NB4 (cell line): ENCODE measurements around the gene GYS1.
"Not testable (repeated sequence)": the region's sequence is repeated elsewhere in the genome, so short reads cannot be mapped to it uniquely, and the experiment has no call there.

ENCODE experiments used
- CTCF ChIP-seq: IDR thresholded peaks from one replicate; pipeline ENCODE4 v1.5.1; 2012; ENCODE audit warnings: low read depth, low read length
- MAX ChIP-seq: IDR thresholded peaks from 2 replicates; pipeline ENCODE4 v1.6.1; 2011; ENCODE audit warnings: low read depth, low read length
- MYC ChIP-seq: IDR thresholded peaks from 2 replicates; pipeline ENCODE4 v1.6.1; 2011; ENCODE audit warnings: low read depth, low read length
- POLR2A ChIP-seq: IDR thresholded peaks from 2 replicates; pipeline ENCODE4 v1.6.1; 2011; ENCODE audit warnings: mild to moderate bottlenecking; ENCODE audit not compliant: insufficient read length; ENCODE audit errors: extremely low read depth

GRCh38 chr19:49025088-49025487 lies 32.0 kb upstream of the GYS1 start:
- TF ChIP-seq CTCF, POLR2A, MYC, MAX: not testable (repeated sequence)
